ENCODE measurements around the gene SCN4A.

The SCN4A gene

GRCh38 chr17:63941162-63941561 lies 31.6 kb downstream of the SCN4A start:
- TF ChIP-seq SIN3A (IDR thresholded peaks at IDR 0.05; ENCODE audit: borderline replicate concordance, insufficient read depth, low read length) = no peak
- TF ChIP-seq TAF1 (IDR thresholded peaks at IDR 0.05; ENCODE audit: borderline replicate concordance, insufficient read depth, low read length) = no peak
- TF ChIP-seq POLR2AphosphoS5 (IDR thresholded peaks at IDR 0.05; ENCODE audit: low read depth, low read length) = no peak
- no peak for TF ChIP-seq FOXP2 (optimal IDR thresholded peaks at IDR 0.05; ENCODE audit: borderline replicate concordance, extremely low read depth, extremely low read length, insufficient read depth)

GRCh38 chr17:63940584-63940983 lies 32.1 kb downstream of the SCN4A start:
- no peak for TF ChIP-seq TAF1 (IDR thresholded peaks at IDR 0.05; ENCODE audit: borderline replicate concordance, insufficient read depth, low read length)
- TF ChIP-seq POLR2AphosphoS5 (IDR thresholded peaks at IDR 0.05; ENCODE audit: low read depth, low read length) = no peak
- no peak for TF ChIP-seq SIN3A (IDR thresholded peaks at IDR 0.05; ENCODE audit: borderline replicate concordance, insufficient read depth, low read length)
- no peak for TF ChIP-seq REST (IDR thresholded peaks at IDR 0.05; ENCODE audit: insufficient read depth in 1 of 2, low read depth in 2 of 2, low read length in 2 of 2)
- TF ChIP-seq FOXP2 (optimal IDR thresholded peaks at IDR 0.05; ENCODE audit: borderline replicate concordance, extremely low read depth, extremely low read length, insufficient read depth) = no peak

GRCh38 chr17:63939884-63940283 lies 32.8 kb downstream of the SCN4A start:
- TF ChIP-seq POLR2AphosphoS5 (IDR thresholded peaks at IDR 0.05; ENCODE audit: low read depth, low read length) (no peak), REST (IDR thresholded peaks at IDR 0.05; ENCODE audit: insufficient read depth in 1 of 2, low read depth in 2 of 2, low read length in 2 of 2) (no peak), TAF1 (IDR thresholded peaks at IDR 0.05; ENCODE audit: borderline replicate concordance, insufficient read depth, low read length) (no peak), FOXP2 (optimal IDR thresholded peaks at IDR 0.05; ENCODE audit: borderline replicate concordance, extremely low read depth, extremely low read length, insufficient read depth) (no peak), SIN3A (IDR thresholded peaks at IDR 0.05; ENCODE audit: borderline replicate concordance, insufficient read depth, low read length) (no peak)

- no peak for TF ChIP-seq POLR2AphosphoS5 (IDR thresholded peaks at IDR 0.05; ENCODE audit: low read depth, low read length)
- no peak for TF ChIP-seq REST (IDR thresholded peaks at IDR 0.05; ENCODE audit: insufficient read depth in 1 of 2, low read depth in 2 of 2, low read length in 2 of 2)
- no peak for TF ChIP-seq SIN3A (IDR thresholded peaks at IDR 0.05; ENCODE audit: borderline replicate concordance, insufficient read depth, low read length)
- TF ChIP-seq FOXP2 (optimal IDR thresholded peaks at IDR 0.05; ENCODE audit: borderline replicate concordance, extremely low read depth, extremely low read length, insufficient read depth) = no peak
- TF ChIP-seq TAF1 (IDR thresholded peaks at IDR 0.05; ENCODE audit: borderline replicate concordance, insufficient read depth, low read length) = no peak
Measured at GRCh38 chr17:63939401-63939800, 33.3 kb downstream of the SCN4A start.

GRCh38 chr17:63937920-63938319 lies 34.8 kb downstream of the SCN4A start:
- TF ChIP-seq FOXP2 (optimal IDR thresholded peaks at IDR 0.05; ENCODE audit: borderline replicate concordance, extremely low read depth, extremely low read length, insufficient read depth) (no peak), POLR2AphosphoS5 (IDR thresholded peaks at IDR 0.05; ENCODE audit: low read depth, low read length) (no peak), SIN3A (IDR thresholded peaks at IDR 0.05; ENCODE audit: borderline replicate concordance, insufficient read depth, low read length) (no peak), TAF1 (IDR thresholded peaks at IDR 0.05; ENCODE audit: borderline replicate concordance, insufficient read depth, low read length) (no peak), REST (IDR thresholded peaks at IDR 0.05; ENCODE audit: insufficient read depth in 1 of 2, low read depth in 2 of 2, low read length in 2 of 2) (no peak)

Data from PFSK-1 (cell line).